DMS53 treated with DMSO at 0.1 percent for 48 hours (cell line): ENCODE measurements around the gene PTK6.
"Not testable (repeated sequence)": the region's sequence is repeated elsewhere in the genome, so short reads cannot be mapped to it uniquely, and the experiment has no call there.

Experiments used
- DNase-seq: peaks from one replicate; lab custom pipeline; 2025; ENCODE audit not compliant: unreplicated experiment; lab: John Stamatoyannopoulos, UW

PTK6 gene

GRCh38 chr20:63482021-63482587, 55.1 kb downstream of the PTK6 start:
- DNase-seq, result no peak

GRCh38 chr20:63481503-63481902, 55.7 kb downstream of the PTK6 start:
- no peak for DNase-seq

GRCh38 chr20:63479695-63480419, 57.3 kb downstream of the PTK6 start:
- DNase-seq, result not testable (repeated sequence)

- DNase-seq, result no peak
These were observed 58.6 kb downstream of the PTK6 start for GRCh38 chr20:63478346-63479302.
